G401 (cell line): ENCODE data around the gene KRTAP1-3. TPM values are rescaled to one million over a fixed set of nuclear protein-coding genes. Genes with fewer than 3 reads are reported as not detected.

ENCODE experiments used
- total RNA-seq: library from RNA; depleted of rRNA; stranded (reverse); fragments of >200 nt; shearing (Covaris generic); gene quantifications from 2 replicates; pipeline ENCODE4 v1.2.3, GENCODE V29; 2014; rRNA removed

The KRTAP1-3 gene
- total RNA-seq, 1 experiment from 2014 or later = not detected

Other genes with a start within 250 kb of the KRTAP1-3 start
- gene KRT28, start 234.9 kb downstream of the KRTAP1-3 start, total RNA-seq = not detected in 2 replicates
- gene KRT10, start 212.3 kb downstream of the KRTAP1-3 start, total RNA-seq = 22.4 and 30.6 TPM in 2 replicates
- gene KRT12, start 167.7 kb downstream of the KRTAP1-3 start, total RNA-seq = not detected in 2 replicates
- not detected in 2 replicates for gene KRT20, start 149.6 kb downstream of the KRTAP1-3 start, total RNA-seq
- gene KRT23, start 97.2 kb downstream of the KRTAP1-3 start, total RNA-seq = not detected in 2 replicates
- not detected in 2 replicates for gene KRT39, start 67.9 kb downstream of the KRTAP1-3 start, total RNA-seq
- gene KRT40, start 50.5 kb downstream of the KRTAP1-3 start, total RNA-seq = not detected in 2 replicates
- gene KRTAP3-3, start 40.7 kb downstream of the KRTAP1-3 start, total RNA-seq = not detected in 2 replicates
- gene KRTAP3-2, start 35.0 kb downstream of the KRTAP1-3 start, total RNA-seq = not detected in 2 replicates
- not detected in 2 replicates for gene KRTAP3-1, start 25.7 kb downstream of the KRTAP1-3 start, total RNA-seq
- gene KRTAP1-5, start 7.7 kb downstream of the KRTAP1-3 start, total RNA-seq = not detected in 2 replicates
- not detected in 2 replicates for gene KRTAP1-4, start 4.7 kb downstream of the KRTAP1-3 start, total RNA-seq
- gene KRTAP1-1, start 6.6 kb upstream of the KRTAP1-3 start, total RNA-seq = not detected in 2 replicates
- not detected in 2 replicates for gene KRTAP2-1, start 12.4 kb upstream of the KRTAP1-3 start, total RNA-seq
- not detected in 2 replicates for gene KRTAP2-2, start 20.4 kb upstream of the KRTAP1-3 start, total RNA-seq
- gene KRTAP2-3, start 25.2 kb upstream of the KRTAP1-3 start, total RNA-seq = not detected in 2 replicates
- not detected in 2 replicates for gene KRTAP2-4, start 31.0 kb upstream of the KRTAP1-3 start, total RNA-seq
- gene KRTAP4-7, start 49.3 kb upstream of the KRTAP1-3 start, total RNA-seq = not detected in 2 replicates
- gene KRTAP4-8, start 63.3 kb upstream of the KRTAP1-3 start, total RNA-seq = not detected in 2 replicates
- gene KRTAP4-16, start 67.3 kb upstream of the KRTAP1-3 start, total RNA-seq = not detected in 2 replicates
- gene KRTAP4-9, start 70.5 kb upstream of the KRTAP1-3 start, total RNA-seq = not detected in 2 replicates
- not detected in 2 replicates for gene KRTAP4-11, start 83.5 kb upstream of the KRTAP1-3 start, total RNA-seq
- gene KRTAP4-12, start 89.3 kb upstream of the KRTAP1-3 start, total RNA-seq = not detected in 2 replicates
- not detected in 2 replicates for gene KRTAP4-6, start 105.7 kb upstream of the KRTAP1-3 start, total RNA-seq
- gene KRTAP4-5, start 115.0 kb upstream of the KRTAP1-3 start, total RNA-seq = not detected in 2 replicates
- gene KRTAP4-4, start 125.9 kb upstream of the KRTAP1-3 start, total RNA-seq = not detected in 2 replicates
- gene KRTAP4-3, start 133.3 kb upstream of the KRTAP1-3 start, total RNA-seq = not detected in 2 replicates
- not detected in 2 replicates for gene KRTAP4-2, start 143.3 kb upstream of the KRTAP1-3 start, total RNA-seq
- gene KRTAP4-1, start 150.0 kb upstream of the KRTAP1-3 start, total RNA-seq = not detected in 2 replicates
- not detected in 2 replicates for gene KRTAP9-1, start 155.0 kb upstream of the KRTAP1-3 start, total RNA-seq
- not detected in 2 replicates for gene KRTAP9-2, start 191.8 kb upstream of the KRTAP1-3 start, total RNA-seq
- not detected in 2 replicates for gene KRTAP9-3, start 197.6 kb upstream of the KRTAP1-3 start, total RNA-seq
- not detected in 2 replicates for gene KRTAP9-8, start 203.1 kb upstream of the KRTAP1-3 start, total RNA-seq
- not detected in 2 replicates for gene KRTAP9-4, start 214.8 kb upstream of the KRTAP1-3 start, total RNA-seq
- not detected in 2 replicates for gene KRTAP9-9, start 220.5 kb upstream of the KRTAP1-3 start, total RNA-seq
- gene KRTAP9-6, start 230.5 kb upstream of the KRTAP1-3 start, total RNA-seq = not detected in 2 replicates
- gene KRTAP9-7, start 240.8 kb upstream of the KRTAP1-3 start, total RNA-seq = not detected in 2 replicates